ENCODE results near the gene DENND4B. TPM values are rescaled to one million over a fixed set of nuclear protein-coding genes. Genes with fewer than 3 reads are reported as not detected.

Gene DENND4B
- total and polyA plus RNA-seq, 9 of the 15 experiments (the other 6 are each of a cell fraction or from before 2014, with no cell fraction given), result 9.5 to 80.5 (median 23.1) TPM

GRCh38 chr1:153985341-153985912 is 38.9 kb upstream of the DENND4B start (continued):
- TF ChIP-seq NFRKB (IDR thresholded peaks at IDR 0.05; ENCODE audit: low read depth) (peak; percentile 64; the same call in 1 of the 2 replicates), ATF2 (CRISPR knock-in tag; IDR thresholded peaks at IDR 0.05) (no peak), HNRNPH1 (optimal IDR thresholded peaks at IDR 0.05; ENCODE audit: low read depth, low read length) (no peak), MAZ (CRISPR knock-in tag; conservative IDR thresholded peaks at IDR 0.05 in 1 of 2, IDR thresholded peaks at IDR 0.05 in 1 of 2) (peak in 1 of 2 experiments; percentile 48; a peak in 1 of 4 replicates), POLR2A (conservative IDR thresholded peaks at IDR 0.05) (peak; percentile 65), ZBTB7A (IDR thresholded peaks at IDR 0.05; ENCODE audit: borderline replicate concordance, control insufficient read depth, low read depth, low read length) (peak; percentile 98), EGR1 (conservative IDR thresholded peaks at IDR 0.05) (0 out of 2 replicates have a peak, but pooled peaks have one; percentile 12), CREM (IDR thresholded peaks at IDR 0.05; ENCODE audit: low read depth) (0 out of 2 replicates have a peak, but pooled peaks have one; percentile 26), TCF7 (IDR thresholded peaks at IDR 0.05; ENCODE audit: borderline replicate concordance) (no peak), GATAD2A (IDR thresholded peaks at IDR 0.05) (peak; percentile 67; the same call in 1 of the 2 replicates), FOXA3 (CRISPR knock-in tag; conservative IDR thresholded peaks at IDR 0.05 in 1 of 2, IDR thresholded peaks at IDR 0.05 in 1 of 2) (no peak), ARID4B (CRISPR knock-in tag; IDR thresholded peaks at IDR 0.05) (0 out of 2 replicates have a peak, but pooled peaks have one; percentile 22), TEAD1 (CRISPR knock-in tag; IDR thresholded peaks at IDR 0.05) (no peak), EP400 (IDR thresholded peaks at IDR 0.05) (0 out of 2 replicates have a peak, but pooled peaks have one; percentile 28), SMARCE1 (IDR thresholded peaks at IDR 0.05) (peak; percentile 87), TRIM28 (IDR thresholded peaks at IDR 0.05) (no peak), FOS (IDR thresholded peaks at IDR 0.05; ENCODE audit: extremely low read depth, insufficient read length) (peak; percentile 49), SMARCA5 (IDR thresholded peaks at IDR 0.05) (peak; percentile 45; the same call in 1 of the 2 replicates), RAD21 (CRISPR knock-in tag; conservative IDR thresholded peaks at IDR 0.05 in 1 of 2, IDR thresholded peaks at IDR 0.05 in 1 of 2) (0 out of 4 replicates have a peak, but pooled peaks of 1 of the 2 experiments have one; percentile 1)
- TF ChIP-seq, protein P1, sequence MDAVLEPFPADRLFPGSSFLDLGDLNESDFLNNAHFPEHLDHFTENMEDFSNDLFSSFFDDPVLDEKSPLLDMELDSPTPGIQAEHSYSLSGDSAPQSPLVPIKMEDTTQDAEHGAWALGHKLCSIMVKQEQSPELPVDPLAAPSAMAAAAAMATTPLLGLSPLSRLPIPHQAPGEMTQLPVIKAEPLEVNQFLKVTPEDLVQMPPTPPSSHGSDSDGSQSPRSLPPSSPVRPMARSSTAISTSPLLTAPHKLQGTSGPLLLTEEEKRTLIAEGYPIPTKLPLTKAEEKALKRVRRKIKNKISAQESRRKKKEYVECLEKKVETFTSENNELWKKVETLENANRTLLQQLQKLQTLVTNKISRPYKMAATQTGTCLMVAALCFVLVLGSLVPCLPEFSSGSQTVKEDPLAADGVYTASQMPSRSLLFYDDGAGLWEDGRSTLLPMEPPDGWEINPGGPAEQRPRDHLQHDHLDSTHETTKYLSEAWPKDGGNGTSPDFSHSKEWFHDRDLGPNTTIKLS (IDR thresholded peaks at IDR 0.05; ENCODE audit: borderline replicate concordance, low read depth), result no peak

All from K562 (cell line).